ENCODE measurements around the gene MPPED1.

The MPPED1 gene

GRCh38 chr22:43419371-43420080 is 7.7 kb downstream of the MPPED1 start:
- FAIRE-seq: no peak
- TF ChIP-seq, protein P1, sequence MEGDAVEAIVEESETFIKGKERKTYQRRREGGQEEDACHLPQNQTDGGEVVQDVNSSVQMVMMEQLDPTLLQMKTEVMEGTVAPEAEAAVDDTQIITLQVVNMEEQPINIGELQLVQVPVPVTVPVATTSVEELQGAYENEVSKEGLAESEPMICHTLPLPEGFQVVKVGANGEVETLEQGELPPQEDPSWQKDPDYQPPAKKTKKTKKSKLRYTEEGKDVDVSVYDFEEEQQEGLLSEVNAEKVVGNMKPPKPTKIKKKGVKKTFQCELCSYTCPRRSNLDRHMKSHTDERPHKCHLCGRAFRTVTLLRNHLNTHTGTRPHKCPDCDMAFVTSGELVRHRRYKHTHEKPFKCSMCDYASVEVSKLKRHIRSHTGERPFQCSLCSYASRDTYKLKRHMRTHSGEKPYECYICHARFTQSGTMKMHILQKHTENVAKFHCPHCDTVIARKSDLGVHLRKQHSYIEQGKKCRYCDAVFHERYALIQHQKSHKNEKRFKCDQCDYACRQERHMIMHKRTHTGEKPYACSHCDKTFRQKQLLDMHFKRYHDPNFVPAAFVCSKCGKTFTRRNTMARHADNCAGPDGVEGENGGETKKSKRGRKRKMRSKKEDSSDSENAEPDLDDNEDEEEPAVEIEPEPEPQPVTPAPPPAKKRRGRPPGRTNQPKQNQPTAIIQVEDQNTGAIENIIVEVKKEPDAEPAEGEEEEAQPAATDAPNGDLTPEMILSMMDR (IDR thresholded peaks at IDR 0.05; ENCODE audit: insufficient read depth, missing control alignments): no peak
- no peak for DNase-seq (ENCODE audit: insufficient read length, low spot score)

GRCh38 chr22:43421046-43421665 is 9.3 kb downstream of the MPPED1 start:
- DNase-seq (ENCODE audit: insufficient read length, low spot score) (no peak), FAIRE-seq (no peak)
- TF ChIP-seq, protein P1 (IDR thresholded peaks at IDR 0.05; ENCODE audit: insufficient read depth, missing control alignments): no peak

DNA sequence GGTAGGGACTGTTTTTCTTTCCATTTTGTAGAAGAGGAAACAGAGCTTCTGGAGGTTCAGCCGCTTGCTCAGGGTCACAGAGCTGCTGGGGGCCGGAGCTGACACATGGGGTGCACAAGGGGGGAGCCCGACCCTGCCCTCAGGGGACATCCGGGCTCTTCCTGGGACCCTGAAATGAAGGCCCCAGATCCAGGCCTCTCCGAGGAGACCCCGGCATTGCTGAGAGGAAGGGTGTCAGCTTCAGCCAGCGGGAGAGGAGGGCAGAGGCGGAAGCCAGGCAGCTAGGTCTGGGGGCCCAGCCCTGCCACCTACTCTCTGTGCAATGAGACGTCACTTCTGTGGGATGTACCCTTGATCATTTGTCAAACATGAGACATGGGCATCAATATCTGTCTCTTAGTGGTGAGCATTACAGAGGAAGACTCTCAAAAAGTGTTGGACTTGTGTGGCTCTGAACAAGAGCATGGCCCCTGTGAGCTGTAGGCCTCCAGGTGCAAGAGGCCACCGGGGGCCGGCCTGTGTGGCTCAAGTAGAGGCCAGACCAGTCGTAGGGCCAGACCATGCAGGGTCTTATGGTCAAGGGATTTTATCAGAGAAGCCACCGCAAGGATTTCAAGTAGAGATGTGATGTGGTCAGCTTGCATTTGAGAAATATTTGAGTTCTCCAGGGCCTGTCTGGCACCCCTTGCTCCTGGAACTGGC is 10.3 kb downstream of the MPPED1 start:
- no peak for DNase-seq (ENCODE audit: insufficient read length, low spot score)
- TF ChIP-seq, protein P1 (IDR thresholded peaks at IDR 0.05; ENCODE audit: insufficient read depth, missing control alignments): no peak
- FAIRE-seq: no peak

DNA sequence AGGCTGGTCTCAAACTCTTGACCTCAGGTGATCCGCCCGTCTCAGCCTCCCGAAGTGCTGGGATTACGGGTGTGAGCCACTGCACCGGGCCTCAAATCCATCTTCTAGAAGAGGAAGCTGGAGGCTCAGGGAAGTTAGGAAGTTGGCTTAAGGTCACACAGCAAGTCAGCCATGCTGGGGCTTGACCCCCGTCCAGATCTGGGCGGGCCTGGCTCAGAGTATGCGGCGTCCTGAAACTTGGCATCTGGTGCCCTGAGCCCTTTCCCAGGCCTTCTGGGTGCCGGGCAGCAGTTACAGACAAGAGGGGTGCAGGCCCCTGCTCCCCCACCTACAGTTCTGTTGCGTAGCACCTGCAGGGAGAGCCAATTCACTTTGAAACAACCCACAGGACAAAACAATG is 11.2 kb downstream of the MPPED1 start:
- TF ChIP-seq, protein P1 (IDR thresholded peaks at IDR 0.05; ENCODE audit: insufficient read depth, missing control alignments): no peak
- no peak for FAIRE-seq
- no peak for DNase-seq (ENCODE audit: insufficient read length, low spot score)

DNA sequence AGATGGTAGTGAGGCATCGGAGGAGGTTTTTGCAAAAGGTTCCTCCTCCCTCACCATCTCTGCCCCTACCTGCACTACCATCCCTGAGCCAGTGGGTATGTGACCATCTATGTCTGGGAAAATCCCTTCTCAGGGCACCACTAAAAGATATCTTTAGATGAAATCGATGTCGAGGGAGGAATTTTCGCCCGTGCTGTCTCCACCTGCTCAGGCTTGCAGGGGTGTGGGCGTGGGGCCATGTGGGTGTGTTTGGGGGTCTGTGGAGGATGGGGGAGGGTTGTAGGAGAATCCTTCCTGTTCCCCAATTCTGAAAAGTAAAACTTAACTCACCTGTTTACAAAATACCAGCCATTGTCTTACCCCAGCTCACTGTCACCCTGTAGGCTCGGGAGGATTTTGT is 12.4 kb downstream of the MPPED1 start:
- no peak for DNase-seq (ENCODE audit: insufficient read length, low spot score)
- FAIRE-seq: no peak
- TF ChIP-seq, protein P1 (IDR thresholded peaks at IDR 0.05; ENCODE audit: insufficient read depth, missing control alignments): no peak

GRCh38 chr22:43424666-43425630 is 13.1 kb downstream of the MPPED1 start:
- FAIRE-seq (no peak), DNase-seq (ENCODE audit: insufficient read length, low spot score) (no peak)
- TF ChIP-seq, protein P1 (IDR thresholded peaks at IDR 0.05; ENCODE audit: insufficient read depth, missing control alignments): no peak

Data from D721Med (cell line).